ENCODE measurements around the gene TOR1AIP1.
A peak's percentile ranks its signal among the peaks of the same experiment; 100 is the strongest.

TOR1AIP1 gene

DNA sequence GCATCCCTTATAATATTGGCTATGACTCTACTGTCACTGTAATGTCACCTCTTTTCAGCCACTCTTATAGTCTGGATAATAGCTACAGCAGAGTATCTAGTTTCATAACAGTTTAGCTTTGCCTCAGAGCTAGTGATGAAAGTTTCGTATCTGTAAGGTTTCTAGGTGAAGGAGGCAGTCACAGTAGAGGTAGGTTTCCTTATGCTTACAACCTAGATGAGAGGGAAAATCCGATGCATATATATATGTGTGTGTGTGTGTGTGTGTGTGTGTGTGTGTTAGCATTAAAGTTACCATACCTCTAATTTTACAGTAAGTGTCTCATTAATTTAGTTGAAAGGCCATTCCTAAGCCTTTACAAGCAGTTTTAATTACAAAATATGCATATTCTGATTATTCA is 2.3 kb upstream of the TOR1AIP1 start:
- H3K4me3 ChIP-seq (replicated peaks; ENCODE audit: low read depth, low read length), result no peak overlapping the region
- TF ChIP-seq CTCF (IDR thresholded peaks at IDR 0.05; ENCODE audit: low read depth, low read length, missing control alignments), result no peak
- no peak for DNase-seq (ENCODE audit: extremely low read depth, low read depth)

DNA sequence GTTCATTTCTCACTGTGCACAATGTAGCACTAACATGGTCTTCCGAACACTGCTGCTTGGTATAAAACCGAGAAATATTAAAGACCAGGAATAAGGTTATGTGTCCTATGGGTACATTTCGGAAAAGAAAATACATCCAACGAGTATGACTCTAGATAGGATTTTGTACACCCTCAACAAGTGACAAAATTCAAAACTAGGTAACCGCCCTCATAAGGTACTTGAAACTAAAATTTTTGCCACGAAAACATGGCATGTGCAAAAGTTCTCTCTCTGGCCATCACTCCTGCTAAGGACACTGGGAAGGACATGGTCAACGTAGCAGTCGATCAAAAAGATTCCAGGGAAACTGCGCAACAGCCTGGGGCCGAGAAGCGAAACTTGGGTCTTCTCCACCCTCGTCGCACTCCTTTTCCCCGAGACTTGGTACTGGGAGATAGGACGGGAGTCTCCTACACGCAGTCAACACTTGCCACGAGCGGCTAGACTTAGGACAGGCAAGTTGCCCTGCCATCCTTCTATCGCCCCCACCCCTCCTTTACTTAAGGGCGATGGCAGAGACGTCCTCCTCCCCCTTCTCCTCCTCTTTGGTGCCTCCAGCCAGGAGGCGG is 338 bp upstream of the TOR1AIP1 start:
- no peak for TF ChIP-seq CTCF (IDR thresholded peaks at IDR 0.05; ENCODE audit: low read depth, low read length, missing control alignments)
- peak overlapping the region; percentile 77 for H3K4me3 ChIP-seq (replicated peaks; ENCODE audit: low read depth, low read length)
- DNase-seq (ENCODE audit: extremely low read depth, low read depth), result no peak

DNA sequence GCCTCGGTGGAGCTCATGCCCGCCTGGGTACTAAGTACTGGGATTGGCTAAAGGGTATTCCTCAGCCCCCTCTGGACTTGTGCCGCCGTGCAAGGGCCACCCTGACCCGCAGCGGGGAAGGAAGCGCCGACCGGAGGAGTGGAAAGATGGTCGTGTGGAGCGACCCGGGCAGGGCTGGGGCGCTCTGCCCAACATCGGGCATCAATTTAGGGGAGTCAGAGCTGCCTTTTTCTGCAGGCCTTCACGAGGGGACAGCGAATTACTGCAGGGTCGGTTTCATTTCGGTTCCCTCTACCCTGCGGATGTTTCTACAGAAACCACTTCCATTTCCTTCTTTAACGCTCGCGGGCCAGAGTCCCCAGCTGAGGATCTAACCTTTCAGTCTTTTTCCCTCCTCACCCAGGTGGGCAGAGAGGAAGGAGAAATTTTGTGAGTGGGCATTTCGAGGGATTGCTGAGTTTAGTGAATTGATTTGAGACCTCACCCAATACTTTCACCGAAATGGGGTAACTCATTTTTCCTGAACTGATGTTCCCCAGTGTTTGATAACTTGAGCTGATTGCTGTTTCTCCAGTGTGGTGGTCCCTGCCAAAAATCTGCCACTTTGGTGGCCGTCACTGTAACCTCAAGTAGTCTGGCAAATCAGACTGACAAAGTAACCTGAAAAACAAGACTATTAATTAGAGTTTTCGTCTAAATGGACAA is 1.1 kb downstream of the TOR1AIP1 start:
- H3K4me3 ChIP-seq (replicated peaks; ENCODE audit: low read depth, low read length), result peak overlapping the region; percentile 77
- TF ChIP-seq CTCF (IDR thresholded peaks at IDR 0.05; ENCODE audit: low read depth, low read length, missing control alignments), result no peak
- no peak for DNase-seq (ENCODE audit: extremely low read depth, low read depth)

DNA sequence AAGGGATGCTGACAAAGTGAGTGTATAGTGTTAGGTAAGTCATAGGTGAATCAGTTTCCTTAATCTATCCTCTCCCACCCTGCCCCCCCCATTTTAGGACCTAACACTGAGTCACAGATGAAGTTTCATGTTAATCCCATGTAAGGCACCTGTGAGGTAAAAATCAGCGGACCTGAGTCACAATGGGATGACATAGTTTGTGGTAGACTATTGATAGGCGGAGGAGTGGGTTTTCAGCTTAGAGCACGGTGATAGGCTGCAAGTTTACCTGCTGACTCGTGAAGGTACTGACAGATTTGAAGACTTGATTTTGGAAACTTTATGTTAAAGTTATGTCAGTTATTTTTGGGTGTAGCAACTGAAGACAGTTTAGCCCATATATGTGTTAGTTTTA is 1.7 kb downstream of the TOR1AIP1 start:
- H3K4me3 ChIP-seq (replicated peaks; ENCODE audit: low read depth, low read length), result peak overlapping the region; percentile 77
- TF ChIP-seq CTCF (IDR thresholded peaks at IDR 0.05; ENCODE audit: low read depth, low read length, missing control alignments), result no peak
- DNase-seq (ENCODE audit: extremely low read depth, low read depth), result no peak

- H3K4me3 ChIP-seq (replicated peaks; ENCODE audit: low read depth, low read length), result no peak overlapping the region
- no peak for DNase-seq (ENCODE audit: extremely low read depth, low read depth)
- no peak for TF ChIP-seq CTCF (IDR thresholded peaks at IDR 0.05; ENCODE audit: low read depth, low read length, missing control alignments)
Measured at GRCh38 chr1:179888071-179888470, 6.0 kb downstream of the TOR1AIP1 start.

DNA sequence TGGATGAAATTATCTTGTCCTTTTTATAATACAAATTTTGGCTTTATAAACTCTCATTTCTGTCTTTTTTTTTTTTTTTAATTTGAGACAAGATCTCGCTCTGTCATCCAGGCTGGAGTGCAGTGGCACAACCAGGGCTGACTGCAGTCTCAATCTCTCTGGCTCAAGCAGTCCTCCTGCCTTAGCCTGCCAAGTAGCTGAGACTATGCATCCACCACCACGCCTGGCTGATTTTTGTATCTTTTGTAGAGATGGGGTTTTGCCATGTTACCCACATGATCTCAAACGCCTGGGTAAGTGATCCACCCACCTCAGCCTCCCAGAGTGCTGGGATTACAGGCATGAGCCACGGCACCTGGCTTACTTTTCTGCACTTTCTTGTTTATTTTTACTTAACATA is 7.5 kb downstream of the TOR1AIP1 start:
- H3K4me3 ChIP-seq (replicated peaks; ENCODE audit: low read depth, low read length), result no peak overlapping the region
- TF ChIP-seq CTCF (IDR thresholded peaks at IDR 0.05; ENCODE audit: low read depth, low read length, missing control alignments), result no peak
- no peak for DNase-seq (ENCODE audit: extremely low read depth, low read depth)

Measured in HFF-Myc (cell line).